ENCODE measurements around the gene PRPF31. TPM values are rescaled to one million over a fixed set of nuclear protein-coding genes. Genes with fewer than 3 reads are reported as not detected.

The PRPF31 gene
- total RNA-seq, 1 donor from 2014 or later = 34.4 TPM

GRCh38 chr19:54152878-54153524 is 37.4 kb downstream of the PRPF31 start:
- no peak overlapping the region for H3K9ac ChIP-seq (ENCODE audit: low read depth in 1 of 3, low read length in 3 of 3)
- no peaks in the 10 kb centered on the region for H3K9me3 ChIP-seq (ENCODE audit: control insufficient read depth in 3 of 3, low read length in 3 of 3)
- H3K4me3 ChIP-seq (ENCODE audit: low read length in 3 of 3) = no peak overlapping the region
- H3K4me1 ChIP-seq (ENCODE audit: control insufficient read depth in 3 of 3, insufficient read depth in 3 of 3, low read length in 3 of 3) = peaks cover 0 to 4% (median 0%) of the 10 kb centered on the region in 3 donors
- peaks cover 77 to 83% (median 79%) of the 10 kb centered on the region in 3 donors for H3K36me3 ChIP-seq (ENCODE audit: control insufficient read depth in 3 of 3, insufficient read depth in 3 of 3, low read length in 3 of 3)
- H3K27me3 ChIP-seq (ENCODE audit: control insufficient read depth in 3 of 3, insufficient read depth in 3 of 3, low read length in 3 of 3) = no peaks in the 10 kb centered on the region
- H3K27ac ChIP-seq (ENCODE audit: low read depth, low read length) = no peak overlapping the region

GRCh38 chr19:54153731-54154326 is 38.3 kb downstream of the PRPF31 start:
- peaks cover 74 to 82% (median 75%) of the 10 kb centered on the region in 3 donors for H3K36me3 ChIP-seq (ENCODE audit: control insufficient read depth in 3 of 3, insufficient read depth in 3 of 3, low read length in 3 of 3)
- no peaks in the 10 kb centered on the region for H3K27me3 ChIP-seq (ENCODE audit: control insufficient read depth in 3 of 3, insufficient read depth in 3 of 3, low read length in 3 of 3)
- no peak overlapping the region for H3K4me3 ChIP-seq (ENCODE audit: low read length in 3 of 3)
- peaks cover 8 to 12% (median 8%) of the 10 kb centered on the region in 3 donors for H3K4me1 ChIP-seq (ENCODE audit: control insufficient read depth in 3 of 3, insufficient read depth in 3 of 3, low read length in 3 of 3)
- H3K9ac ChIP-seq (ENCODE audit: low read depth in 1 of 3, low read length in 3 of 3) = no peak overlapping the region
- H3K9me3 ChIP-seq (ENCODE audit: control insufficient read depth in 3 of 3, low read length in 3 of 3) = no peaks in the 10 kb centered on the region
- H3K27ac ChIP-seq (ENCODE audit: low read depth, low read length) = no peak overlapping the region

- H3K9me3 ChIP-seq (ENCODE audit: control insufficient read depth in 3 of 3, low read length in 3 of 3) = no peaks in the 10 kb centered on the region
- no peaks in the 10 kb centered on the region for H3K27me3 ChIP-seq (ENCODE audit: control insufficient read depth in 3 of 3, insufficient read depth in 3 of 3, low read length in 3 of 3)
- no peak overlapping the region for H3K9ac ChIP-seq (ENCODE audit: low read depth in 1 of 3, low read length in 3 of 3)
- peaks cover 11 to 15% (median 15%) of the 10 kb centered on the region in 3 donors for H3K4me1 ChIP-seq (ENCODE audit: control insufficient read depth in 3 of 3, insufficient read depth in 3 of 3, low read length in 3 of 3)
- H3K36me3 ChIP-seq (ENCODE audit: control insufficient read depth in 3 of 3, insufficient read depth in 3 of 3, low read length in 3 of 3) = peaks cover 65 to 73% (median 66%) of the 10 kb centered on the region in 3 donors
- H3K27ac ChIP-seq (ENCODE audit: low read depth, low read length) = no peak overlapping the region
- H3K4me3 ChIP-seq (ENCODE audit: low read length in 3 of 3) = no peak overlapping the region
These were observed 39.2 kb downstream of the PRPF31 start for GRCh38 chr19:54154603-54155345.

GRCh38 chr19:54155694-54156093 is 40.1 kb downstream of the PRPF31 start:
- Histone ChIP-seq H3K4me3 (ENCODE audit: low read length in 3 of 3) (no peak overlapping the region), H3K9ac (ENCODE audit: low read depth in 1 of 3, low read length in 3 of 3) (no peak overlapping the region), H3K27me3 (ENCODE audit: control insufficient read depth in 3 of 3, insufficient read depth in 3 of 3, low read length in 3 of 3) (no peaks in the 10 kb centered on the region), H3K4me1 (ENCODE audit: control insufficient read depth in 3 of 3, insufficient read depth in 3 of 3, low read length in 3 of 3) (peaks cover 19 to 23% (median 22%) of the 10 kb centered on the region in 3 donors), H3K27ac (ENCODE audit: low read depth, low read length) (no peak overlapping the region), H3K9me3 (ENCODE audit: control insufficient read depth in 3 of 3, low read length in 3 of 3) (no peaks in the 10 kb centered on the region), H3K36me3 (ENCODE audit: control insufficient read depth in 3 of 3, insufficient read depth in 3 of 3, low read length in 3 of 3) (peaks cover 57 to 64% (median 58%) of the 10 kb centered on the region in 3 donors)

GRCh38 chr19:54156490-54156889 is 40.9 kb downstream of the PRPF31 start:
- H3K36me3 ChIP-seq (ENCODE audit: control insufficient read depth in 3 of 3, insufficient read depth in 3 of 3, low read length in 3 of 3) = peaks cover 52 to 59% (median 53%) of the 10 kb centered on the region in 3 donors
- no peaks in the 10 kb centered on the region for H3K27me3 ChIP-seq (ENCODE audit: control insufficient read depth in 3 of 3, insufficient read depth in 3 of 3, low read length in 3 of 3)
- H3K4me1 ChIP-seq (ENCODE audit: control insufficient read depth in 3 of 3, insufficient read depth in 3 of 3, low read length in 3 of 3) = peaks cover 23 to 27% (median 26%) of the 10 kb centered on the region in 3 donors
- H3K9ac ChIP-seq (ENCODE audit: low read depth in 1 of 3, low read length in 3 of 3) = no peak overlapping the region
- H3K27ac ChIP-seq (ENCODE audit: low read depth, low read length) = no peak overlapping the region
- H3K4me3 ChIP-seq (ENCODE audit: low read length in 3 of 3) = no peak overlapping the region
- no peaks in the 10 kb centered on the region for H3K9me3 ChIP-seq (ENCODE audit: control insufficient read depth in 3 of 3, low read length in 3 of 3)

- no peak overlapping the region for H3K9ac ChIP-seq (ENCODE audit: low read depth in 1 of 3, low read length in 3 of 3)
- H3K4me3 ChIP-seq (ENCODE audit: low read length in 3 of 3) = no peak overlapping the region
- H3K27ac ChIP-seq (ENCODE audit: low read depth, low read length) = no peak overlapping the region
- H3K27me3 ChIP-seq (ENCODE audit: control insufficient read depth in 3 of 3, insufficient read depth in 3 of 3, low read length in 3 of 3) = no peaks in the 10 kb centered on the region
- peaks cover 25 to 29% (median 26%) of the 10 kb centered on the region in 3 donors for H3K4me1 ChIP-seq (ENCODE audit: control insufficient read depth in 3 of 3, insufficient read depth in 3 of 3, low read length in 3 of 3)
- H3K9me3 ChIP-seq (ENCODE audit: control insufficient read depth in 3 of 3, low read length in 3 of 3) = no peaks in the 10 kb centered on the region
- H3K36me3 ChIP-seq (ENCODE audit: control insufficient read depth in 3 of 3, insufficient read depth in 3 of 3, low read length in 3 of 3) = peaks cover 48 to 54% (median 48%) of the 10 kb centered on the region in 3 donors
These were observed 41.4 kb downstream of the PRPF31 start for GRCh38 chr19:54156953-54157352.

GRCh38 chr19:54158812-54159351 is 43.3 kb downstream of the PRPF31 start:
- Histone ChIP-seq H3K27me3 (ENCODE audit: control insufficient read depth in 3 of 3, insufficient read depth in 3 of 3, low read length in 3 of 3) (peaks cover 0 to 12% (median 0%) of the 10 kb centered on the region in 3 donors), H3K4me3 (ENCODE audit: low read length in 3 of 3) (peak overlapping the region; percentile 94 to 97 (median 95)), H3K4me1 (ENCODE audit: control insufficient read depth in 3 of 3, insufficient read depth in 3 of 3, low read length in 3 of 3) (peaks cover 29 to 36% (median 31%) of the 10 kb centered on the region in 3 donors), H3K9me3 (ENCODE audit: control insufficient read depth in 3 of 3, low read length in 3 of 3) (no peaks in the 10 kb centered on the region), H3K9ac (ENCODE audit: low read depth in 1 of 3, low read length in 3 of 3) (peak overlapping the region; percentile 81 to 95 (median 92)), H3K36me3 (ENCODE audit: control insufficient read depth in 3 of 3, insufficient read depth in 3 of 3, low read length in 3 of 3) (peaks cover 31 to 37% (median 33%) of the 10 kb centered on the region in 3 donors), H3K27ac (ENCODE audit: low read depth, low read length) (peak overlapping the region; percentile 93)

- Histone ChIP-seq H3K27ac (ENCODE audit: low read depth, low read length) (peak within 1 kb of the TSS; percentile 93), H3K9ac (ENCODE audit: low read depth in 1 of 3, low read length in 3 of 3) (peak within 1 kb of the TSS; percentile 84 to 95 (median 92)), H3K36me3 (ENCODE audit: control insufficient read depth in 3 of 3, insufficient read depth in 3 of 3, low read length in 3 of 3) (peaks cover 25 to 30% (median 26%) of the 10 kb centered on the region in 3 donors), H3K4me1 (ENCODE audit: control insufficient read depth in 3 of 3, insufficient read depth in 3 of 3, low read length in 3 of 3) (peaks cover 27 to 36% (median 36%) of the 10 kb centered on the region in 3 donors), H3K4me3 (ENCODE audit: low read length in 3 of 3) (peak within 1 kb of the TSS; percentile 94 to 97 (median 95)), H3K9me3 (ENCODE audit: control insufficient read depth in 3 of 3, low read length in 3 of 3) (no peaks in the 10 kb centered on the region), H3K27me3 (ENCODE audit: control insufficient read depth in 3 of 3, insufficient read depth in 3 of 3, low read length in 3 of 3) (peaks cover 0 to 18% (median 5%) of the 10 kb centered on the region in 3 donors)
These were observed 44.0 kb downstream of the PRPF31 start, which contains the start of gene LENG1 for GRCh38 chr19:54159352-54160181. LENG1 (minus strand) TSS chr19:54159721; CDS start chr19:54159695, 26 bp downstream.

Measured in skeletal muscle tissue (tissue), 4 donors.